HEK293 (cell line): ENCODE measurements around the gene F2.

ENCODE experiments used
- GLI4 ChIP-seq: fragments of 450-650 bp; formaldehyde crosslinking; IDR thresholded peaks from 2 replicates; pipeline ENCODE4 v1.5.1; 2016; ENCODE audit warnings: missing biosample characterization, missing genetic modification characterization
- ZNF2 ChIP-seq: fragments of 450-650 bp; formaldehyde crosslinking; IDR thresholded peaks from 2 replicates; pipeline ENCODE4 v1.5.1; 2016; ENCODE audit warnings: missing biosample characterization, missing genetic modification characterization
- ZNF513 ChIP-seq: fragments of 450-650 bp; IDR thresholded peaks from 2 replicates; pipeline ENCODE4 v1.5.1; 2018; ENCODE audit warnings: missing biosample characterization, missing genetic modification characterization
- ZNF621 ChIP-seq: fragments of 450-650 bp; formaldehyde crosslinking; IDR thresholded peaks from 2 replicates; pipeline ENCODE4 v1.5.1; 2017; ENCODE audit warnings: missing biosample characterization, missing genetic modification characterization
- TF ChIP-seq, protein P1 (sequence below): fragments of 450-650 bp; formaldehyde crosslinking; IDR thresholded peaks from 2 replicates; pipeline ENCODE4 v1.5.1; 2016; ENCODE audit warnings: missing biosample characterization, missing genetic modification characterization
- TF ChIP-seq, protein P2 (sequence below): fragments of 450-650 bp; formaldehyde crosslinking; IDR thresholded peaks from 2 replicates; pipeline ENCODE4 v1.5.1; 2016; ENCODE audit warnings: missing biosample characterization, missing genetic modification characterization

- TF ChIP-seq ZNF513 (no peak), ZNF621 (no peak), GLI4 (tag by site-specific recombination) (no peak), ZNF2 (tag by site-specific recombination) (no peak)
- TF ChIP-seq, protein P1, sequence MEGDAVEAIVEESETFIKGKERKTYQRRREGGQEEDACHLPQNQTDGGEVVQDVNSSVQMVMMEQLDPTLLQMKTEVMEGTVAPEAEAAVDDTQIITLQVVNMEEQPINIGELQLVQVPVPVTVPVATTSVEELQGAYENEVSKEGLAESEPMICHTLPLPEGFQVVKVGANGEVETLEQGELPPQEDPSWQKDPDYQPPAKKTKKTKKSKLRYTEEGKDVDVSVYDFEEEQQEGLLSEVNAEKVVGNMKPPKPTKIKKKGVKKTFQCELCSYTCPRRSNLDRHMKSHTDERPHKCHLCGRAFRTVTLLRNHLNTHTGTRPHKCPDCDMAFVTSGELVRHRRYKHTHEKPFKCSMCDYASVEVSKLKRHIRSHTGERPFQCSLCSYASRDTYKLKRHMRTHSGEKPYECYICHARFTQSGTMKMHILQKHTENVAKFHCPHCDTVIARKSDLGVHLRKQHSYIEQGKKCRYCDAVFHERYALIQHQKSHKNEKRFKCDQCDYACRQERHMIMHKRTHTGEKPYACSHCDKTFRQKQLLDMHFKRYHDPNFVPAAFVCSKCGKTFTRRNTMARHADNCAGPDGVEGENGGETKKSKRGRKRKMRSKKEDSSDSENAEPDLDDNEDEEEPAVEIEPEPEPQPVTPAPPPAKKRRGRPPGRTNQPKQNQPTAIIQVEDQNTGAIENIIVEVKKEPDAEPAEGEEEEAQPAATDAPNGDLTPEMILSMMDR (tag by site-specific recombination): no peak
- TF ChIP-seq, protein P2, sequence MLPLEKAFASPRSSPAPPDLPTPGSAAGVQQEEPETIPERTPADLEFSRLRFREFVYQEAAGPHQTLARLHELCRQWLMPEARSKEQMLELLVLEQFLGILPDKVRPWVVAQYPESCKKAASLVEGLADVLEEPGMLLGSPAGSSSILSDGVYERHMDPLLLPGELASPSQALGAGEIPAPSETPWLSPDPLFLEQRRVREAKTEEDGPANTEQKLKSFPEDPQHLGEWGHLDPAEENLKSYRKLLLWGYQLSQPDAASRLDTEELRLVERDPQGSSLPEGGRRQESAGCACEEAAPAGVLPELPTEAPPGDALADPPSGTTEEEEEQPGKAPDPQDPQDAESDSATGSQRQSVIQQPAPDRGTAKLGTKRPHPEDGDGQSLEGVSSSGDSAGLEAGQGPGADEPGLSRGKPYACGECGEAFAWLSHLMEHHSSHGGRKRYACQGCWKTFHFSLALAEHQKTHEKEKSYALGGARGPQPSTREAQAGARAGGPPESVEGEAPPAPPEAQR (tag by site-specific recombination): no peak
Observed at GRCh38 chr11:46701078-46701654, 17.8 kb upstream of the F2 start.
